PFSK-1 (cell line): Measurements from ENCODE around the gene STX7.

ENCODE experiments used
- FOXP2 ChIP-seq: optimal IDR thresholded peaks from 2 replicates; pipeline ENCODE3; 2011; ENCODE audit warnings: borderline replicate concordance, control low read depth, inconsistent platforms; ENCODE audit not compliant: insufficient read depth; ENCODE audit errors: extremely low read length, extremely low read depth
- POLR2AphosphoS5 ChIP-seq: IDR thresholded peaks from 2 replicates; pipeline ENCODE4 v1.6.1; 2012; ENCODE audit warnings: low read depth, mild to moderate bottlenecking, control low read depth, low read length, moderate library complexity
- REST ChIP-seq, 2 experiments: IDR thresholded peaks; 2 replicates each; pipeline versions ENCODE4 v1.6.1 to v1.8.0; 2011 to 2012; ENCODE audit warnings: low read depth in 2 of 2, low read length in 2 of 2, control low read depth in 1 of 2, inconsistent platforms in 1 of 2, mild to moderate bottlenecking in 1 of 2, moderate library complexity in 1 of 2; ENCODE audit not compliant: insufficient read depth in 1 of 2
- SIN3A ChIP-seq: IDR thresholded peaks from 2 replicates; pipeline ENCODE4 v1.6.1; 2012; ENCODE audit warnings: mild to moderate bottlenecking, low read length, moderate library complexity, borderline replicate concordance; ENCODE audit not compliant: insufficient read depth
- TAF1 ChIP-seq: IDR thresholded peaks from 2 replicates; pipeline ENCODE4 v1.6.1; 2012; ENCODE audit warnings: low read length, control low read depth, borderline replicate concordance; ENCODE audit not compliant: insufficient read depth

STX7 gene

GRCh38 chr6:132414761-132415160 is 98.2 kb downstream of the STX7 start:
- no peak for TF ChIP-seq FOXP2
- no peak for TF ChIP-seq TAF1
- no peak for TF ChIP-seq POLR2AphosphoS5
- no peak for TF ChIP-seq SIN3A
- TF ChIP-seq REST (IDR thresholded peaks at IDR 0.05; ENCODE audit: insufficient read depth in 1 of 2, low read depth in 2 of 2, low read length in 2 of 2): no peak

GRCh38 chr6:132414322-132414721 is 98.6 kb downstream of the STX7 start:
- TF ChIP-seq TAF1 (no peak), FOXP2 (no peak), REST (IDR thresholded peaks at IDR 0.05; ENCODE audit: insufficient read depth in 1 of 2, low read depth in 2 of 2, low read length in 2 of 2) (no peak), POLR2AphosphoS5 (no peak), SIN3A (no peak)

- no peak for TF ChIP-seq POLR2AphosphoS5
- TF ChIP-seq TAF1: no peak
- no peak for TF ChIP-seq SIN3A
- no peak for TF ChIP-seq FOXP2
- no peak for TF ChIP-seq REST (IDR thresholded peaks at IDR 0.05; ENCODE audit: insufficient read depth in 1 of 2, low read depth in 2 of 2, low read length in 2 of 2)
Measured at GRCh38 chr6:132413499-132413802, 99.5 kb downstream of the STX7 start.

- TF ChIP-seq SIN3A: no peak
- no peak for TF ChIP-seq REST (IDR thresholded peaks at IDR 0.05; ENCODE audit: insufficient read depth in 1 of 2, low read depth in 2 of 2, low read length in 2 of 2)
- no peak for TF ChIP-seq TAF1
- TF ChIP-seq POLR2AphosphoS5: no peak
- TF ChIP-seq FOXP2: no peak
Measured at GRCh38 chr6:132412656-132413498, 100.0 kb downstream of the STX7 start.
